OCI-LY7 (cell line): Measurements from ENCODE around the gene NPIPA5.

Experiments used
- CTCF ChIP-seq: fragments of 200-600 bp; sonication (generic); conservative IDR thresholded peaks from 2 replicates; pipeline ENCODE4 v1.5.1; 2014; ENCODE audit warnings: mild to moderate bottlenecking, antibody characterized with exemption, low read length, moderate library complexity, mixed read lengths
- EZH2phosphoT487 ChIP-seq: fragments of 200-600 bp; sonication (generic); IDR thresholded peaks from 2 replicates; pipeline ENCODE4 v1.6.1; 2018; ENCODE audit warnings: low read depth, borderline replicate concordance, mild to moderate bottlenecking, mixed run types, antibody characterized with exemption, low read length, moderate library complexity, mixed read lengths

DNA sequence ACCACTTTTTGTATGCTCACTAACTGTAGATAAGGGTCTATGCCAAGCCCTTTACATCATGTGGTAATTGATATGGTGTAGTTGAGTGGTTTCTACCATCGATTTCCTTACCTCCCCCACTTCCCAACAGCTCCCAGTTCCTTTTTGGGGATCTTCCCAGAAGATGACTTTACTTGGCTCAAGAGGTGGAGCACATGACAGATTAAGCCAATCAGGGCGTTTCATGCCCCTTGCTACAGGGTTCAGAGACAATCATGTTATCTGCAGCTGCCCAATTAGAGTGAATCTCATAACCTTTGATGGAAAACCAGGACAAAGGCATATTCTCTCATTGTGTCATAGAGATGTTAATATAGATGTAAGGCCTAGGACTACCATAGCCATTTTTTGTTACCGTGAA, 40.1 kb upstream of the NPIPA5 start:
- TF ChIP-seq CTCF (no peak), EZH2phosphoT487 (no peak)
